Gastrocnemius medialis (tissue), 4 donors: Measurements from ENCODE around the gene NID1. TPM values are rescaled to one million over a fixed set of nuclear protein-coding genes. Genes with fewer than 3 reads are reported as not detected.

ENCODE experiments used
- ATAC-seq, 2 donors: fragments of 150-250 bp; one replicate each; pipeline ENCODE4 v1.9.1; 2016
- DNase-seq, 2 donors: peaks; one replicate each; pipeline ENCODE4 v3.0.0-alpha.2; 2019
- H3K27ac ChIP-seq, 4 donors: fragments of 200-600 bp; sonication (generic); 1 replicate in 1 of 4; 2 replicates in 3 of 4; pipeline ENCODE4 v1.5.1; 2016 to 2018; ENCODE audit warnings: mild to moderate bottlenecking in 2 of 4, moderate library complexity in 1 of 4
- H3K27me3 ChIP-seq, 3 donors: fragments of 200-600 bp; sonication (generic) in 2 of 3; 1 replicate in 1 of 3; 2 replicates in 2 of 3; pipeline versions ENCODE4 v1.5.1 to v1.6.0; 2016 to 2019; ENCODE audit warnings: mild to moderate bottlenecking in 1 of 3, moderate library complexity in 1 of 3
- H3K36me3 ChIP-seq, 2 donors: fragments of 200-600 bp; sonication (generic) in 1 of 2; one replicate each; pipeline ENCODE4 v1.5.1; 2017 to 2018
- H3K4me1 ChIP-seq, 2 donors: fragments of 200-600 bp; sonication (generic) in 1 of 2; one replicate each; pipeline ENCODE4 v1.5.1; 2016 to 2017; ENCODE audit warnings: mild to moderate bottlenecking in 2 of 2
- H3K4me3 ChIP-seq, 4 donors: fragments of 200-600 bp; sonication (generic) in 3 of 4; 1 replicate in 1 of 4; 2 replicates in 3 of 4; pipeline ENCODE4 v1.5.1; 2016 to 2019; ENCODE audit warnings: mild to moderate bottlenecking in 2 of 4
- H3K9me3 ChIP-seq, 3 donors: fragments of 200-600 bp; sonication (generic) in 2 of 3; 1 replicate in 1 of 3; 2 replicates in 2 of 3; pipeline ENCODE4 v1.5.1; 2016 to 2019
- POLR2A ChIP-seq, 2 donors: fragments of 450-650 bp; IDR thresholded peaks; one replicate each; pipeline ENCODE4 v1.6.1; 2017; ENCODE audit warnings: antibody characterized with exemption in 2 of 2, mild to moderate bottlenecking in 2 of 2, moderate library complexity in 2 of 2
- in situ Hi-C, 4 donors: fragments of 200-750 bp; cut with MboI; loops; one replicate each; pipeline versions ENCODE4 v1.15.0 to v1.8.0; 2017; ENCODE audit warnings: low sequenced_read_pairs in 4 of 4
- intact Hi-C: fragments of 100-400 bp; cut with DNase I; formaldehyde crosslinking; loops from one replicate; pipeline ENCODE4 v1.15.1; 2023; ENCODE audit warnings: low total_unique reads
- total RNA-seq, 4 donors: library from RNA; depleted of rRNA; stranded (reverse); fragments of >200 nt; gene quantifications; one replicate each; pipeline versions ENCODE4 v1.1.0 to v1.2.3, GENCODE V29; 2016
- TF ChIP-seq, protein P1 (sequence below), 5 experiments: fragments of 450-650 bp in 3 of 5; fragments of 200-600 bp in 2 of 5; sonication (generic) in 2 of 5; IDR thresholded peaks in 4 of 5; conservative IDR thresholded peaks in 1 of 5; 1 replicate in 4 of 5; 2 replicates in 1 of 5; pipeline ENCODE4 v1.5.1; 2016 to 2019; ENCODE audit warnings: antibody characterized with exemption in 5 of 5, mild to moderate bottlenecking in 3 of 5, moderate library complexity in 3 of 5

NID1 gene
- total RNA-seq, 4 donors from 2014 or later = 33.7 to 79.0 (median 51.7) TPM

DNA sequence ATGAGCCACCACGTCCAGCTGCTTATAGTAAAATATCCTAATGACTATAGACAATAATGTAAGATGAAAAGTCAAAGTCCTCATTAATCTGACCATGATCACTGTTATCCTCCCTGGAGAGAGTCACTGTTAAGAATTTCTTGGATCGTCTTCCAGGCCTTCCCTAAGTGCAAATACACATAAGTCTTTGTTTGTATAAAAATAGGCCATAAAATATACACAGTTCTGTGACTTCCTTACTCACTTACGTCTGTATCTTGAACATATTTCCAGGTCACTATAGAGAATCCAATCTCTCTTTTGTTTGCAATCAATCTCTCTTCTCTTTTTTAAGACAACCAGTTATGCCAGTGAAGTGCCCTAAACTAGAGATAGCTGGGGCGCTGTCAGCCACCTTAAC, 109.1 kb downstream of the NID1 start:
- ATAC-seq = no peak
- no peaks in the 10 kb centered on the region for H3K9me3 ChIP-seq

GRCh38 chr1:235954306-235955283, 110.3 kb downstream of the NID1 start:
- no peak overlapping the region for H3K27ac ChIP-seq
- no peak for ATAC-seq
- in situ Hi-C loops = loop anchor here in 1 of 4 donors (25.0 kb wide), 1 partner anchor 442 kb away; the partner anchor contains the start of gene B3GALNT2
- H3K36me3 ChIP-seq = no peaks in the 10 kb centered on the region
- intact Hi-C loops = no loop called here
- H3K4me1 ChIP-seq = no peaks in the 10 kb centered on the region
- no peak for DNase-seq
- no peaks in the 10 kb centered on the region for H3K27me3 ChIP-seq
- no peak overlapping the region for H3K4me3 ChIP-seq
- H3K9me3 ChIP-seq = no peaks in the 10 kb centered on the region
- TF ChIP-seq, protein P1, sequence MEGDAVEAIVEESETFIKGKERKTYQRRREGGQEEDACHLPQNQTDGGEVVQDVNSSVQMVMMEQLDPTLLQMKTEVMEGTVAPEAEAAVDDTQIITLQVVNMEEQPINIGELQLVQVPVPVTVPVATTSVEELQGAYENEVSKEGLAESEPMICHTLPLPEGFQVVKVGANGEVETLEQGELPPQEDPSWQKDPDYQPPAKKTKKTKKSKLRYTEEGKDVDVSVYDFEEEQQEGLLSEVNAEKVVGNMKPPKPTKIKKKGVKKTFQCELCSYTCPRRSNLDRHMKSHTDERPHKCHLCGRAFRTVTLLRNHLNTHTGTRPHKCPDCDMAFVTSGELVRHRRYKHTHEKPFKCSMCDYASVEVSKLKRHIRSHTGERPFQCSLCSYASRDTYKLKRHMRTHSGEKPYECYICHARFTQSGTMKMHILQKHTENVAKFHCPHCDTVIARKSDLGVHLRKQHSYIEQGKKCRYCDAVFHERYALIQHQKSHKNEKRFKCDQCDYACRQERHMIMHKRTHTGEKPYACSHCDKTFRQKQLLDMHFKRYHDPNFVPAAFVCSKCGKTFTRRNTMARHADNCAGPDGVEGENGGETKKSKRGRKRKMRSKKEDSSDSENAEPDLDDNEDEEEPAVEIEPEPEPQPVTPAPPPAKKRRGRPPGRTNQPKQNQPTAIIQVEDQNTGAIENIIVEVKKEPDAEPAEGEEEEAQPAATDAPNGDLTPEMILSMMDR (IDR thresholded peaks at IDR 0.05 in 4 of 5, conservative IDR thresholded peaks at IDR 0.05 in 1 of 5) = no peak
- no peak for TF ChIP-seq POLR2A (IDR thresholded peaks at IDR 0.05)

More for the DNA sequence above, 109.1 kb downstream of the NID1 start:
- Histone ChIP-seq H3K4me3 (no peak overlapping the region), H3K27ac (no peak overlapping the region), H3K4me1 (no peaks in the 10 kb centered on the region), H3K27me3 (no peaks in the 10 kb centered on the region), H3K36me3 (no peaks in the 10 kb centered on the region)
- in situ Hi-C loops = loop anchor here in 1 of 4 donors (25.0 kb wide), 1 partner anchor 443 kb away; the partner anchor contains the start of gene B3GALNT2
- no peak for TF ChIP-seq POLR2A (IDR thresholded peaks at IDR 0.05)
- TF ChIP-seq, protein P1 (IDR thresholded peaks at IDR 0.05 in 4 of 5, conservative IDR thresholded peaks at IDR 0.05 in 1 of 5) = no peak
- intact Hi-C loops = no loop called here
- DNase-seq = no peak

- in situ Hi-C loops = loop anchor here in 1 of 4 donors (25.0 kb wide), 1 partner anchor 442 kb away; the partner anchor contains the start of gene B3GALNT2
Observed at GRCh38 chr1:235953801-235954200, 111.1 kb downstream of the NID1 start.

DNA sequence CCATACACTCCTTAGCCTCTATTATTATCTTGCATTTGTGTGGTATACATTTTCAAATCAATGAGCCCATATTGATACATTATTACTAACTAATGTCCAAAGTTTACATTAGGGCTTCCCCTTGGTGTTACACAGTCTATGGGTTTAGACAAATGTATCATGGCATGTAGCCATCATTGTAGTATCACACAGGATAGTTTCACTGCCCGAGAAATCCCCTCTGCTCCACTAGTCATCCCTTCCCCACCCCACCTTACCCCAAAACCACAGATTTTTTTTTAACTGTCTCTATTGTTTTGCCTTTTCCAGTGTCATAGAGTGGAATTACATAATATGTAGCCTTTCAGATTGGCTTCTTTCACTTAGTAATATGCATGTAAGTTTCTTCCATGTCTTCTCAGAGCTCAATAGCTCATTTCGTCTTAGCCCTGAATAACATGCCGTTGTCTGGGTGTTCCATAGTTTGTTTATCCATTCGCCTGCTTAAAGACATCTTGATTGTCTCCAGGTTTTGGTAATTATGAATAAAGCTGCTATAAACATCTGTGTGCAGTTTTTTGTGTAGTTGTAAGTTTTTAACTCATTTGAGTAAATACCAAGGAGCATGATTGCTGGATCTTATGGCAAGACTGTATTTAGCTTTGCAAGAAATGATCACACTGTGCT, 111.8 kb downstream of the NID1 start:
- no peak for ATAC-seq
- in situ Hi-C loops = loop anchor here in 1 of 4 donors (25.0 kb wide), 1 partner anchor 441 kb away; the partner anchor contains the start of gene B3GALNT2

More at GRCh38 chr1:235953801-235954200, 111.1 kb downstream of the NID1 start:
- TF ChIP-seq, protein P1 (IDR thresholded peaks at IDR 0.05 in 4 of 5, conservative IDR thresholded peaks at IDR 0.05 in 1 of 5) = no peak
- no peak for TF ChIP-seq POLR2A (IDR thresholded peaks at IDR 0.05)
- Histone ChIP-seq H3K27ac (no peak overlapping the region), H3K4me1 (no peaks in the 10 kb centered on the region), H3K36me3 (no peaks in the 10 kb centered on the region), H3K27me3 (no peaks in the 10 kb centered on the region), H3K9me3 (no peaks in the 10 kb centered on the region), H3K4me3 (no peak overlapping the region)
- intact Hi-C loops = no loop called here
- ATAC-seq (no peak), DNase-seq (no peak)

More for the DNA sequence above, 111.8 kb downstream of the NID1 start:
- no peaks in the 10 kb centered on the region for H3K4me1 ChIP-seq
- intact Hi-C loops = no loop called here
- DNase-seq = no peak
- no peaks in the 10 kb centered on the region for H3K36me3 ChIP-seq
- no peaks in the 10 kb centered on the region for H3K9me3 ChIP-seq
- no peaks in the 10 kb centered on the region for H3K27me3 ChIP-seq
- TF ChIP-seq, protein P1 (IDR thresholded peaks at IDR 0.05 in 4 of 5, conservative IDR thresholded peaks at IDR 0.05 in 1 of 5) = no peak
- TF ChIP-seq POLR2A (IDR thresholded peaks at IDR 0.05) = no peak
- H3K27ac ChIP-seq = no peak overlapping the region
- H3K4me3 ChIP-seq = no peak overlapping the region
